ENCODE results near the gene CALN1.
"Not testable (repeated sequence)": the region's sequence is repeated elsewhere in the genome, so short reads cannot be mapped to it uniquely, and the experiment has no call there.

CALN1 gene

DNA sequence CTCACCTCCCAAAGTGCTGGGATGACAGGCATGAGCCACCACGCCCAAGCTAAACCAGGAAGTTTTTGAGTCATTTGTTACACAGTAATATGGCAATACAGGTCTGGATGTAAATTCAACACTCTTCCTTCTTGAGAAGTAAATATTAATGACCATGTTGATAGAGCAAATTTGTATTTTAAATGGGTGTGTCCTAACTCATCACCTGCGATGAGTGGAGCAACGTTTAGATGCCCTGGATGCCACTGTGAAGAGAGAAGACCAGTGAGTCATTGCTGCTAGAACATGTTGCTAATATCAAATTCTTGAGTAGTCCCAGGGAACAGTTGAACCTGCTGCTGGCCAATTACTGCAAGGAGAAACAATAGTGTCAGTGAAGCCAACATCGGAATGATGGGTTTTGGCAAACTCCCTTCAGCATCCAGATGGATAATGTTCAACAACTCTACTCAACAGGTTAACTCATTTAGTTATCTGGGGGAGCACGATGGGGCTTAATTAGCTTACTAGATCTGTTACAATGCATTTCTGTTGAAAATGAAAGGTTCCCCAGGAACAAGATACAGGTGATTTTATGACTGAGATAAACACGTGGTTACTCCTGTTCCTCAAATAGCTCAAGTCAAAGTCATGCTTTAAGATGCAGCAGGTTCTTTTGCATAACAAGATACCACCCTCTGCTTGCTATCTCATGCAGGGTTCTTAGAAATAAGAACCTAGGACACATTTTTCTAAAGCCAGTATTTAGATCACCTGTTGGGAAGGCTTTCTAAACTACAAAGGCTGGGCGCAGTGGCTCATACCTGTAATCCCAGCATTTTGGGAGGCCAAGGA, 146.8 kb downstream of the CALN1 start:
- no peak for DNase-seq

GRCh38 chr7:72260406-72260805, 151.7 kb downstream of the CALN1 start:
- DNase-seq: no peak

DNA sequence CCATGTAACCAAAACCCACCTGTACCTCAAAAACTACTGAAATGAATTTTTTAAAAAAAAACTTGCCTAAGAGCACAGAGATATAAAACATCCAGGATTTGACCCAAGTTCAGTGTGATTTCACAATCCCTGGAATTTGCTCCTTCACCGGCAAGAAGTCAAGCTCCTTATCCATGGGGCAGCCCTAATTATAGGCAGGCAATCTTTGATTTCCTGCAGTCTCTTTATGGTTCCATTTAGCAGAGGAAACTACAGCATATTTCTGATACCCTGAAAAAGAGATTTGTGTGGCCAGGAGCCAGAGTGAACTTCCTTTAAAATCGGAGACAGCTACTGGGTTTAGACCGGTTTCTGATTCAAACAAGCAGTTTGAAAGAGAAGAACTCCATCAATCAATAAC, 154.1 kb downstream of the CALN1 start:
- DNase-seq: no peak

- DNase-seq: no peak
Observed at GRCh38 chr7:72254455-72254854, 157.7 kb downstream of the CALN1 start.

DNA sequence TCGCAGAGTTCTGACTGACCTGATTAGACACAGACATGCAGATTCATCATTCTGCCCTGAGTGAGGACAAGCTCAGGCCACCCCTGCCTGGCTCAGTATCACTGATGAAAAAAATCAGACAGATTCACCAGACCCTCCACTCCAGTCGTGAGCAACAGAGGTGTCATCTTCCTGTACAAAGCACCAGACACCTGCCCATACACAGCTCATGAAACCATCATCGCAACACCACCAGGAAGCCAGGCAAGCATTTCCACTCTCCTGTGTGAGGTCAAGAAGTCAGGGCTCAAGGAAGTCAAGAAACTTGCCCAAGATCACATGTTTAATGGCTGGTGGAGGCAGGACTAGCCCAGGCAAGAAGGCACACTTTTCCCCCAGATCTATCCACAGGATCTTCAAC, 163.0 kb downstream of the CALN1 start:
- DNase-seq: no peak

DNA sequence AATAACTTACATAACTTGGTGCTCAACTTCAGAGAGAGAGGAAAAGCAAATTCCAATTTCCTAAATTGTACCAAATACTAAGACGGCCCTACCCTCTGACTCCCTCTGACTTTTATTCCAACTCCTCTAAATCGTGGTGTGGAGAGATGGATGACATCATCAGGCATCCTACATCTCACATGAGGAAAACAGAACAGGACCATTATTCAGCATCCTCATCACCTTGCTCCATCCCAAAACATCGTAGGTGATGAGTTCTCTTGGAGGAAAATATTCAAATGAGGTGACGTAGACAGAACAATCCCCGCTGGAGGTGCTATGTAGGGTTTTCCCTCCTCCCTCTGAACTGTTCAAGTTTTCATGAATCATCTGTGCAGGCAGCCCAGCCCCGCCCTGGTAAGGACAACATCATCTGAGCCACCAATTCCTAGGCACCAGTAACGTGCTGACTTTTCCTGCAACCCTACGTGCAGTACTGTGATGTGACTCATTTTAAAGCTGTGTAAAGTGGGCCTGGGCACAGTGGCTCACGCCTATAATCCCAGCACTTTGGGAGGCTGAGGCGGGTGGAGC, 167.2 kb downstream of the CALN1 start:
- DNase-seq: no peak

GRCh38 chr7:72243329-72243728, 168.8 kb downstream of the CALN1 start:
- DNase-seq: no peak

DNA sequence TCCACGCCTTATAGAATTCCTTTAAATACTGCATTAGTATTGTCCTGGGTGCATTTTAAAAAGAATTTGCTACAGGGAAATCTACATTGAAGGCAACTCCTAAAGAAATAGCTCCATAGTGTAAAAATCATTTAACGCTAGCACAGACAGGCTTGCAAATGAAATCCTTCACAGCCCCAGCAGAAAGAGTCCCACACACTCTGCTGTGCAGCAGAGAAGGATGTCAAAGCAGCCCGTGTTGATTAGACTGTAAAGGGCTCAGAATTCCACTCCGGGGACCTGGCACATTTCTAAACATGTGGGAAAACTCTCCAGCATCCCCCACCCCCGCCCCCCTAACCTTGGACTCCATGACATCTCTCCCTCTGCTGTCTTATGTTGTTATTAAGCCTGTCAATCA, 176.8 kb downstream of the CALN1 start:
- DNase-seq: no peak

DNA sequence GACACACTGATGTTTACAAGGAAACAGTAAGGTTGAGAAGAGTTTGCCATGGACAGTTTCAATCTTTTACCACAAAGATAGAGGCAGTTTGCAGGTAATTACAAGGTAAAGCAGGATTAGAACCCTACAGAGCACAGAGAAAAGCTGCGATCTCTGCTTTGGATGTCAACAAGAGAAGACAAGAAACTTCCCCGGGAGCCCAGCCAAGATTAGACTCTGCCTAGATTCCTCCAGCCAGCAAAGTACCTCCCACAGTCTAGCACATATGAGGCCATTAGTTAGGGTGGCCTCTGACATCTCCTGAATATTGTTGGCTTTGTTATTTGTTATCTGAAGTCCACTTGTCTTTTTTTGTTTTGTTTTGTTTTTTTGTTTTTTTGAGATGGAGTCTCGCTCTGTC, 178.1 kb downstream of the CALN1 start:
- DNase-seq: no peak

- DNase-seq: no peak
Observed at GRCh38 chr7:72230281-72230680, 181.9 kb downstream of the CALN1 start.

DNA sequence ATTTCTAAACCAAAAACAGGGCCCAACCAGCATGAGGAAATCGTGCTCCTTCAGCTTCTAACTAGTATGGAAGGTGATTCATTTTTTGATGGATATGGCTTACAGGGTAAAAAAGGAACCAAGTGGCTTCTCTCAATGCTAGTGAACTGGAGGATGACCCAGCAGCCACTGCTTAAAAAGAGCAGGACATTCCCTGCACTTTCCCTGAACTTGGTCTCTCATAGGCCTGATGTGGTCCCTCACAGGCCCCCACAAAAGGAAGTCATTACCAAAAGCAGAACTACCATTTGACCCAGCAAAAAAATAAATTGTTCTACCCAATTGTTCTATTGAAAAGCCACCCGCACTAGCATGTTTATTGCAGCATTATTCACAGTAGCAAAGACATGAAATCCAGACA, 188.8 kb downstream of the CALN1 start:
- DNase-seq: no peak

- no peak for DNase-seq
Observed at GRCh38 chr7:72222136-72222535, 190.0 kb downstream of the CALN1 start.

- DNase-seq: no peak
Observed at GRCh38 chr7:72219500-72219899, 192.6 kb downstream of the CALN1 start.

- no peak for DNase-seq
Observed at GRCh38 chr7:72217151-72217550, 195.0 kb downstream of the CALN1 start.

DNA sequence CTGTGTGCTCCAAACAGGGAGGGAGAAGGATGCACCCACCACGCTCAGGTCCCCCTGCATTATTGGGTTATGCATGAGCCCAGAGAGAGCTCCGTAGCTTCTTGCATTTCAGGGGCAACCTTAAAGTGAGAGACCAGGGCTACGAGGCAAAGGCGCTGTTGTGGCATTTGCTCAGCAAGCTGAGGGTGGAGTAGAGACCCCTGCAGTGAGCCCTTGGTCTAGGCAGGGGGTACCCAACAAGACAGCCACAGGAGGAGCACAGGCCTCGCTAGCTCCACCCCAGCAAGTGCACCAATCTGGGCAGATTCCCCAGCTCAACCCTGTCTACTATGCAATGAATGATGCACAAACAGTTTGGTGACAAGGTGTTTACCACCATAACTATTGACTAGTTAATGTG, 198.4 kb downstream of the CALN1 start:
- DNase-seq: no peak

DNA sequence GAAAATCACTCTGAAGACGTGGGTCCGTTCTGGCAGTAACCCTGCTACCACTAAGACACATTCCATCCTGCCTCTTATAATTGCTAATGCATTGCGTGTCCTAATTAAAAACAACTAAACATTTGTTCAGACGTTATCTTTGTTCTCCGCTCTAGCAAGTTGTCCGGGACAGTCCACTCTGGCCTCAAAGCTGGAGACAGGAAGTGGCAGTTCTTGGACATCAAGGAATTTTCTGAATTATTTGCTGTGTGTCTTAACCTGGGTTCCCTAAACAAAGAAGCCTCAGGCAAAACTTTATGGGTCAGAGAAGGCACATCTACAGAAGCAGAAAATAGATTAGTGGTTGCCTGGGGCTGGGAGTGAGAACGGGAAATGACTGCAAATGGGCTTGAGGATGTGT, 199.1 kb downstream of the CALN1 start:
- no peak for DNase-seq

GRCh38 chr7:72211175-72211574, 201.0 kb downstream of the CALN1 start:
- no peak for DNase-seq

GRCh38 chr7:72209006-72209405, 203.1 kb downstream of the CALN1 start:
- DNase-seq: not testable (repeated sequence)

DNA sequence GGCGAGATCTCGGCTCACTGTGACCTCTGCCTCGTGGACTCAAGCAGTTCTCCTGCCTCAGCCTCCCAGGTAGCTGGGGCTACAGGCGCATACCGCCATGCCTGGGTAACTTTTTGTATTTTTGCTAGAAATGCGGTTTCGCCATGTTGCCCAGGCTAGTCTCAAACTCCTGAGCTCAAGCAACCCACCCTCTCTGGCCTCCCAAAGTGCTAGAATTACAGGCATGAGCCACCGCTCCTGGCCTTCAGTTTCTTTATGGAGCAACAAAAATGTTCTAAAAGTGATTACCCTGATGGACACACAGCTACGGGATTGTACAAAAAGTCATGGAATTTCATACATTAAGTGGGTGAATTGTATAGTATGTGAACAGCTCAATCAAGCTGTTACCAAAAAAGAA, 216.0 kb downstream of the CALN1 start:
- DNase-seq: no peak

DNA sequence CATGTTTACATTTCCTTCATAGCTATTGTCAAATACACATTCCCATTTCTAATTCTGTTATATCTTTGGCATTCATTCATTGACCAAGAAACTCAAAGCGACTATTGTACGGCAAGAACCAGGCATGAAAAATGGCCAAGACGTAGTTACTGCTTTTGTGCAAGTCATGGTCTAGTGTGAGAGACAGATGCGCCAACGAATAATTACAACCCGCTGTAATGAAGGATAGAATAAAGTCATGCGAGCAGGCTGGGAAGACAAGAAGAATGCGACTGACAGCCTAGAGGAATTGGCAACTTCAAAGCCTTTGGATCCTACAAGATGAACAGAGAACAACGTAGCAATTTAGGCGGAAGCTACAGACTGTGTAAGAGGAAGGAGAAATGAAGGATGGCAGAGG, 221.2 kb downstream of the CALN1 start:
- no peak for DNase-seq

DNA sequence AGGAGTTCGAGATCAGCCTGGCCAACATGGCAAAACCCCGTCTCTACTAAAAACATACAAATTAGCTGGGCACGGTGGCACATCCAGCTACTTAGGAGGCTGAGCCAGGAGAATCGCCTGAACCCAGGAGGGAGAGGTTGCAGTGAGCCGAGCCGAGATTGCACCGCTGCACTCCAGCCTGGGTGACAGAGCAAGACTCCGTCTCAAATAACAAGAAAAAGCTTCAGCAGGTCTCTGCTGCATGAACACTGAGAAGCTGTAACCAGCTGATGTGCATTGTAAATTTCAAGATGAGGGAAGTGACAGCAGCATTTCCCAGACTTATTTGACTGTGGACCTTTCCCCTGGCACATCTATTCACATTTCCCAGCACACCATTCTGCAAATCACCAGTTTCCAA, 222.0 kb downstream of the CALN1 start:
- no peak for DNase-seq

DNA sequence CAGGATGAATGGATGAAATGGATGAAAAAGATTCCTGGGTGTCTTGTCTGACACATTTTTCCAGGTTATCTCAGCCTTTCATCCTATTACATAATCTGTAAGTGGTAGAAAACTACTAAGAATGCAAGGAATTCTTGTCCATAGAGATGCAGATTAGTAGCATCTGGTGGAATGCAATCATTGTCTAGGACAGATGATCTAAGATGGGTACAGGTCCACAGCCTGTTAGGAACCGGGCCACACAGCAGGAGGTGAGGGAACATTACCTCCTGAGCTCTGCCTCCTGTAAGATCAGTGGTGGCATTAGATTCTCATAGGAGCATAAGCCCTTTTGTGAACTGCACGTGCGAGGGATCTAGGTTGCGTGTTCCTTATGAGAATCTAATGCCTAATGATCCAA, 225.0 kb downstream of the CALN1 start:
- no peak for DNase-seq

DNA sequence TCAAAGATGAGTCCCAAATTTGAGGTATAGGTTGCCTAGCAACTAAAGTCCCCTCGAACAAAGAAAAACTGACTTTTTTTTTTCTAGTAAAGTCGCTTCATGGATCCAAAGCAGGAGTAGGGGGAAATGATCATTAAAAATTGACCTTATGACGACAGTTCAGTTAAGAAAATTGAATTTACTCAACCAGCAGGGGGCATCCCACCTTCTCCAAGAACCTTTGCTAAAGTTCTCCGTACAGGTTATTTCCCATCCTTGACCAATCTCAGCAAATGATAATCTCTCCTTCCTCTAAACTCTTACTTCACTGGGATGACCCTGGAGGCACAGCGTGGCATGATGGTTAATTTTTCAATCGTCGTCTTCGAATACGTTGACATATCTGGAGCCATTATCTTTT, 228.3 kb downstream of the CALN1 start:
- no peak for DNase-seq

DNA sequence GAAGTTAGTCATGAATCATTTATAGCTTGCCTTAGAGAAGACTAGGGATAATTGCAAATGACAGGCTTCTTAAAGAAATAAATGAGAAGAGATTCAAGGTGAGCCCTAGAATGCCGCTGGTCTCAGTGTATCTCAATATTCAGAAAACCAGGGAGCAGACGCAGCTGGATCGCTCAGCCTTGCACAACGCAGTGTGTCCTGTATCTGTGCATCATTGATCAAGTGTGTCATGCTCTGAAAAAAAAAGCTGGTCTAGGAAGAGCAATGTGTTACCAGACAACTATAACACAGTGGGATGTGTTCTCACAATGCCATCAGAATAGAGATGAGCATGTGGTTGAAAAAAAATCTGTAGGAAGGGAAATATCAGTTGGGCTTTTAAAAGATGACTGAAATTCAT, 230.1 kb downstream of the CALN1 start:
- no peak for DNase-seq

DNA sequence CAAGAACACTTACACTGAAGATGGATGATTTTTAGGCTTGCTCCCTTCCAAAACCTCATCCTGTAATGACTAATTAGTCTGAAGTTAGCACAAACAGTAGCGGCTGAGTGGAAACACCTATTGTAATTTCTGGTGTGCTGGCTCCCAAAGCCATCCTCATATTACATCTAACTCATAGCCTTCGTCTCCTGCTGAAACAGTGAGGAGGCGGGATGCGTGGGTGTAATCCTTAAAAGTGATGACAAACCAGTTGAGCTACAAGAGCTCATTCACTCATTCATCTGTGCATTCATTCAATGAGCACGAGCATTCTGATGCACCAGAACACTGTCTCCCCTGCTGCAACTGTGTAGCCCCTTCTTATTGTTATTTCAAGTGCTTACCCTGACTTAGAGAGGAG, 235.3 kb downstream of the CALN1 start:
- no peak for DNase-seq
